T1000 (cell line): ENCODE results near the gene PACC1.

Experiments
- DNase-seq: peaks from one replicate; lab custom pipeline; 2025; ENCODE audit warnings: mixed read lengths; lab: John Stamatoyannopoulos, UW

Gene PACC1

DNA sequence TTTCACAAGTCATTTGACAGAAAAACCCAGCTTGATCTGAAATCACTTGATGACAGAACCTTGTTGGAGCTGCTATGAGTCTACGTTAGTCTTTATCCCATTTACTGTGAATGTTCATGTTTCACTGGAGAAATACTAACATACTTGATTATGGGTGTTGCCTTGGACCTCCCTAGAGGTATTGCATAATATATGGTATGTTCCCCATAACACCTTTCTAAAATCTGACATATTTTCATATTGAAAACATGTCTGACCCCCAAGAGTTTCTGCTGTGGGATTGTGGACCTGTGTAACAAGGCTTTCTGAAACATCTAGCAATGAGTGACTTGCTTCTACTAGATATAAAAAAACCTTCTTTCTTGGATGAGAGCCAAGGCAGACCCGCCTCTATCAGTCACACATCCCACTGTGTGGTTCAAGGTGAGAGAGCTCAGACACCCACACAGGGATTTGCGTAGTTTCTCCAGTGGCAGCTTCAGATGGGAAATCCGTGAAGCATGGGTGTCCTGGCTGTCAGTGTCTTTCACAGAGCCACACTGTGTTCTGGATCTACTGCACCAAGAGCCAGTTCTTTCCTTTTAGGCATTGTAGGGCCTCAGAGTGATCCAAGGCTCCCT is 22.6 kb upstream of the PACC1 start:
- DNase-seq, result no peak

- no peak for DNase-seq
Measured at GRCh38 chr1:212434992-212435391, 20.3 kb upstream of the PACC1 start.

DNA sequence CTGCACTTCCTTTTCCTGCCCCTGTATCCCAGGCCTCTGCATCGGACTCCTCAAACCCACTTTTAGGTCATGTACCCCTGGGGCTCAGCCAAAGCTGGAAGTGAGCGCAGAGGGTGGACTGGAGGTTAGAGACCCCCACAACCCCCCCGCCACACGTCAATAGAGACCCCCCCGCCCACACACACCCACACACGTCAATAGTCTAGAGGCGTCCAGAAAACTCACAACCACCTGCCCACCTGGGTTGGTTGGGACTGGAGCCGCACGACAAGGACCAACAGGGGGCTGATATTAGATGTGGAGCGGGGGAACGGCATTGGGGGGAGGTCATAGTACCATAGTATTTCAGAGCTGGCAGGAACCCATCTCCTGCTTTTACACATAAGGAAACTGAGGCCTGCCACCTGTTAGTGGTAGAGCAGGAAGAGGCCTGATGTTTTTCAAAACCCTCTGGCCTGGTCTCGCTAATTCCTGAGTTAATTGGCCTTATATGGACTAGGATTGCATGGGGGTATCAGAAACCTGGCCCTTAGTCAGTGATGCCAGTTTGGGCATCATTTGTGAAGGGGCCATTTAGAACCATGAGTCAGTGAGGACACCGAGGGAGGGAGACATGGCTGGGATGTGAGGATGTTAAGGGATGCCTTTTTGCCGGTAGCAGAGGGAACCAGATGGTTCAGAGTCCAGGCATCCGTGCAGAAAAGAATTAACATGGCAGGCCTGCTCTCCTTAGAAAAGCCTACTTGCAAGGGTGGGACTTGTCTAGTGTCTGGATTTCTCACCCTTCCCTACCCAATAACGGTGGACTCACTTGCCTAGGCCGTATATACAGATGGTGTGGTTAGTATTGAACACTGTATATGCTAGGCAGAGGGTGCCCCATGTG is 19.1 kb upstream of the PACC1 start:
- DNase-seq, result no peak

DNA sequence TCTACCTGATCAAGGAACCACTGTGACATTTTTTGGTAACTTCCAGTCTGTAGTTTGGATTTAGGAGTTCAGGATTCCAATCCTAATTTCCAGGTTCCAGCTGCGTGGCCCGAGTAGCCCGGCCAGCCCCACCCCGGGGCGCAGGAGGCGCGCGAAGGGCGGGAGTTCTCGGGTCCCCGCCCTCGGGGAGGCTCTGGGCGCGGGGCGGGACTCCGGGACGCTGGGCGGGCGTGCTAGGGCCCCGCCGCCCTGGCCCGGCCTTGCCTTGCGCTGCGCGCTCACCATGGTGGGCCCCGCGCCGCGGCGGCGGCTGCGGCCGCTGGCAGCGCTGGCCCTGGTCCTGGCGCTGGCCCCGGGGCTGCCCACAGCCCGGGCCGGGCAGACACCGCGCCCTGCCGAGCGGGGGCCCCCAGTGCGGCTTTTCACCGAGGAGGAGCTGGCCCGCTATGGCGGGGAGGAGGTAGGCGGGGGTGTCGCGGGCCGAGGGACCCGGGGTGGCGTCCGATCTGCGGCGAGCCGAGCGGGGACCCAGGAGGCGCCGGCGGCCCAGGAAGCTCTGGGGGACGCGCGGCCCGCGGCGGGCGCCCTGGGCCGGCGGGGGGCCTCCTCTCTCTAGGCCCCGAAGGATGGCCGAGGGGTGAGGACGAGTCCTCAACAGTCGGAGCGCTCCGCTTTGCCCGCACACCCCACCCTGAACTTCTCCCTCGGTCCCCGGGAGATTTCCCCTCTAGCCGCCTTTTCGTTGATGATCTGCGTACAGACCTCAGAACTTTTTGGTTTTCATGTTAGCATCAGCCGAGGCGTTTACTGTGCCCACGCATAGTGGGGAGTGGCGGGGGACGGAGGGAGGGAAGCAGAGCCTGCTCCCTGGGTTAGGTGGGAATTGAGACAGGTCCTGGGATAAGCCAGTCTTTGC is 18.2 kb upstream of the PACC1 start, which contains the start of gene NENF:
Gene NENF (plus strand): TSS at position 260 of the 916 bp plus-strand sequence. CDS start 24 bp downstream, at position 284.
- DNase-seq, result peak; percentile 80

DNA sequence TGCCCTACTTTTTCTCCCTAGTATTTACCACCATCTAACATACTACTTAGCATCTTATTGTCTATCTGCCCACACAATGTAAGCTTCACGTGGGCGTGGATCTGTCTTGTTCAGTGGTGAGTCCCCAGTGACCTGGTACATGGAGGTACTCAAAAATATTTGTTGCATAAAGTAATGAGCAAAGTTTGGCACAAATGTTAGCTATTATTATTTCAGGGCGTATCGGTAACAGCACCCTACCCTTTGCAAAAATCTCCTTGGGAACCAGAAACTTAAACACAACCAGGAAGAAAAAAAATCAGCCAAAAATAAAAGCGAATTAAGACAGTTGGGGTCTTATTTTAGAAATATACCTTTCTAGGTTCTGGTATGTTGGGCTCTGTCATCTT is 17.6 kb upstream of the PACC1 start:
- no peak for DNase-seq

GRCh38 chr1:212431644-212432043 is 17.0 kb upstream of the PACC1 start:
- DNase-seq, result no peak

- no peak for DNase-seq
Measured at GRCh38 chr1:212430955-212431394, 16.3 kb upstream of the PACC1 start.

- DNase-seq, result no peak
Measured at GRCh38 chr1:212430416-212430815, 15.7 kb upstream of the PACC1 start.

DNA sequence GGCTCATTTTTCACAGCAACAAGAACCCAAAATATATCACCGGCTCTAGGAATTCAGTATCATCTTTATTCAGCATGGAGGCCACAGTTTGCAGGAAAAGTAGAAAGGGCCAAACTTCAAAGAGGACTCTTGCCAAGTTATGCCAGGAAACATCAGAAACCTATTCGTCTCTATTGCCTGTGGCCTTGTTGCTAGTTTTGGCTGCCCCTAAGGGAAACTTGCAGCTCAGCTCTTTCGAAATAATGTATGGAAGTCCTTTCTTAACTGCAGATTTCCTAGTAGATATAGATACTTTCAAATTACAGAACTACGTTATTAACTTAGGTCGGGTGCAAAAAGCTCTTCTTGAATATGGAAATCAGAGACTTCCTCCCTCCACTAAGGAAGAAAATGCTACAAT is 13.8 kb upstream of the PACC1 start:
- DNase-seq, result no peak

DNA sequence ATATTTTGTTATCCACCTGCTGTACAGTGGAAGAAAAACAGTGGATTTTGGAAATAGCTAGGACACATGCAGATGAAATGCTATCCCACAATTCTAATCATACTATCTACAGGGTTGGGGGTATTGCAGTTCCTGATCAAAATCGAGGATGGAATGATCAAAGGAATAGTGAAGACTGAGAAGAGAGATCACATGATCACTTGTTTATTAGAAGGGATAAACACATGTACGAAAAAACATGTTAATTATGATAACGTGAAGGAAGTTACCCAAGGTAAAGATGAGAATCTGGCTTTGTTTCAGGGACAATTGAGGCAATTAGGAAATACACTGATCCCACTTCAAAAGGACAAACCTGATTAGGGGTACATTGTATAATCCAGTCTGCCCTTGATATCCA is 9.2 kb upstream of the PACC1 start:
- no peak for DNase-seq

GRCh38 chr1:212421165-212421564 is 6.5 kb upstream of the PACC1 start:
- DNase-seq, result no peak

DNA sequence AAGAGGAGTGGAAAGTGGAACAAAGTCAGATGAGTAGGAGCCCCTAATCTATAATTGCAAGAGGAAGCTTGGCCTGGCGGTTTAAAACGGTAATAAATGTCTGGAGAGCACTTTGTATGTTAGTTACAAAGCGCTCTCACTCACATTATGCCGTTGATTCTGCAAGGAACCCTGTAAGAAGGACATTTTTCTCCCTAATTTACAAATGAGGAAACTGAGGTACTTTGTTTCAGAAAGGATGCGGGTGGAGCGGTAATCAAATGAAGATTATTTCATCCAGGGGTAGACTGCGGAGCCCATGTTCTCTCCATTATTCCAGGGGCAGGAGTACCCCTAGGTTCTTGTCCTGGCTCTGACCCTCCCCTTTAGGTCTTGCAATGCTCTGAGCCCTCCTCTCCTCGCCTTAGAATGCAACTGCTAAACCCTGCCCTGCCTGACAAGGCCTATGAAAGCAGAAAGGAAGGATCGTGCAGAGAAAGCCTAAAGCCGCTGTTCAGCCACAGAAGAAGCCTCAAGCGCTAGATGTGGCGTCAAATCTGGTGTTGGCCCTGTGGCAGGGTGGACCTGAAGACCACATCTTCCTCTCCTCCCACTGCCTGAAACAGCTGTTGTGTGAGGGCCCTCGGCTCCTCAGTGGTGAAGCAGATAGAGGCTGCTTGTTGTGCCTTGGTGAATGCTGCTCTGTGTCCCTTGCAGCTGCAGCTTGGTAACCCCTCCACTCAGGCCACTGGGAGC is 588 bp upstream of the PACC1 start:
- DNase-seq, result no peak

DNA sequence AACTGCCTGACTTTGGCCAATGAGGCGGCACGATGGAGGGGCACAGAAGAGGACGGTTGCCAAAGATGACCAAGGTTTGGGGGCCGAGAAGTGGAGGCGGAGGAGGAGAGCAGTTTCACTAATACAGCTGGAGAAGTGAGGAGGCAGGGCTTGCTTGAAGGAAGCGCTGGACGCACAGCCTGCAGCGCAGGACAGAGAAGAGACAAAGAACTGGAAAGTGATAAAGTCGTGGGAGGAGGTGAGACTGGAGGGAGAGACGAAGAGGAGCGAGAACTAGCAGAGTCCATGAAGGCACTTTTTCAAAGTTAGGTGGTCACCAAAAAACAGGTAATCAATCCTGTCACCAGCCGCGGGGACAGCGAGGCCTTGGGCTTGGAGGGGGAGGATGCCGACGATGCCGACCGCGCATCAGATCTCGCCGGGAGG is 771 bp downstream of the PACC1 start:
- DNase-seq, result no peak

DNA sequence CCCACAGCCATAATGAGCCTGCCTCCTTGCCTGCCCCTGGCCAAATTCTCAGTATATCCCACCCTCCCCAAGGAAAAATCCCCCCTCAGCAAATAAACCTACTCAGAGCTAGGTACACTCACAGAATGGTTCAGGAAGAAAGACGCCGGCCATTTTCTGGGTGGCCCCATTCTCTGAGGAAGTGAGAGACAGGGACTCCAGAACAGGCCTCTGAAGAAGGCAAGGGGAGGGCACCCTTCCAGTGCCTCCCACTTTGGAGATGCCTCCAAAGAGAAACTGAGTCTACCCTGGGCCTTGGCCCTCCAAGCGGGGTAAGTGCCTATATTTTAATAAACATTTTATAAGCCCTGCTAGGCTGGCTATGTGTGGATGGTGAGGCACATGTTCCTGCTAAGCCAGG is 2.3 kb downstream of the PACC1 start:
- DNase-seq, result no peak

GRCh38 chr1:212410231-212410820 is 4.4 kb downstream of the PACC1 start:
- DNase-seq, result no peak

DNA sequence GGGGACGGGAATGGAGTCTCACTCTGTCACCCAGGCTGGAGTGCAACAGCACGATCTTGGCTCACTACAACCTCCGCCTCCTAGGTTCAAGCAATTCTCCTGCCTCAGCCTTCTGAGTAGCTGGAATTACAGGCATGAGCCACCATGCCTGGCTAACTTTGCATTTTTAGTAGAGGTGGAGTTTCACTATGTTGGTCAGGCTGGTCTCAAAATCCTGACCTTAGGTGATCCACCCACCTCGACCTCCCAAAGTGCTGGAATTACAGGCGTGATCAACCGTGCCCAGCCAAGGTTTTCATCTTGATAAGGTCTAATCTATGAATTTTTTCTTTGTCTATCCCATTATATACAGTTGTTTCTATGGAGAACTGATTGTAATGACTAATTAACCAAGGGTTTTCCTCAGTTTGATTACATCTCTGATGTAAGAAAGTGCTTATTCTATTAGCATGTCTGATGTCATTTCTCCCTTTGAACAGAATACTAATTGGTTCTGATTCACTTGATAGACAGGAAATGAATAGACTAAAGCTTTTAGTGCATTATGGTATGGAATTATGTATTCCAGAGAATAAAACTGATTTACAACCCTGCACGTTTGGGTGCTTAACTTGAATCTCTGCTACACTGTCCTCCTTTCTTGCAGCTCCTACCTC is 11.9 kb downstream of the PACC1 start:
- DNase-seq, result no peak

DNA sequence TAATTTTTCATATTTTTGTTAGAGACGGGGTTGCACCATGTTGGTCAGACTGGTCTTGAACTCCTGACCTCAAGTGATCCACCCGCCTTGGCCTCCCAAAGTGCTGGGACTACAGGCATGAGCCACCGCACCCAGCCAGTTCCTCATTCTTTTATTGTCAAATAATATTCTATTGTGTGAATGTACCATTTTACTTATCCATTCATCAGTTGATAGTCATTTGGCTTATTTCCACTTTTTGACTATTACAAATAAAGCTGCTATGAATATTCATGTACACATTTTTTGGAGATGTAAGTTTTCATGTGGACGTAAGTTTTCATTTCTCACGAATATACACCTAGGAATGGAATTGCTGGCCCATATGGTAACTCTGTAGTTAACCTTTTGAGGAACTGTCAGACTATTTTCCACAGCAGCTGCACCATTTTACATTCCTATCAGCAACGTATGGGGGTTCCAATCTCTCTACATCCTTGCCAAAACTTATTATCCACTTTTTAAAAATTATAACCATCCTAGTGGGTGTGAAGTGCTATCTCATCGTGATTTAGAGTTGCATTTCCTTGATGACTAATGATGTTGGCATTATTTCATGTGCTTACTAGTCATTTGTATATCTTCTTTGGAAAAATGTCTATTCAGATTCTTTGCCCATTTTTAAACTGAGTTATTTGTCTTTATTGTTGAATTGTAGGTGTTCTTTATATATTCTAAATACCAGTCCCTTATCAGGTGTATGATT is 12.7 kb downstream of the PACC1 start:
- no peak for DNase-seq

- no peak for DNase-seq
Measured at GRCh38 chr1:212401042-212401441, 13.6 kb downstream of the PACC1 start.

- no peak for DNase-seq
Measured at GRCh38 chr1:212397171-212397570, 17.5 kb downstream of the PACC1 start.

GRCh38 chr1:212396638-212397037 is 18.0 kb downstream of the PACC1 start:
- no peak for DNase-seq
